ENCODE results near the gene EPHA8. TPM values are rescaled to one million over a fixed set of nuclear protein-coding genes. Genes with fewer than 3 reads are reported as not detected.

EPHA8 gene
- total and polyA plus RNA-seq, 2 of the 13 experiments (the other 11 are each of a cell fraction or from before 2014, with no cell fraction given) = not detected

DNA sequence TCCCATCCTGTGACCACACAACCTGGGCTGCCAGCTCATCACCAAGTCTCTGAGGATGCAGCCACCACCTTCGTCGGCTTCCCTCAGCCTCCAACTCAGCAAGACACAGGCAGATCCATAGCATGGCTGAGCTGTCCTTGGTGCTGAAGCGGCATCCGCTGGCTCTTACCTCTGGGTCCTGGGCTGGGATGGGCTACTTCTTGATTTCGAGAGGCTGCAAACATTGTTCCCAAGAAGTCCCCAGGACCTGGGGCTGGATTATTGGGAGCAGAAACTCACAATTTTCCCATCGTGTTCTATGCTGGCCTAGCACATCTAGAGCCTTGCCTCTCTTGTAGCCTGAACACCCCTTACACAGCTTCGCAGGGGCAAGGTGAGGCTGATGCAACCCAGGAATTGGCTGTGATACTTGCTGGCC is 48.2 kb downstream of the EPHA8 start (continued):
- TF ChIP-seq, protein P1, sequence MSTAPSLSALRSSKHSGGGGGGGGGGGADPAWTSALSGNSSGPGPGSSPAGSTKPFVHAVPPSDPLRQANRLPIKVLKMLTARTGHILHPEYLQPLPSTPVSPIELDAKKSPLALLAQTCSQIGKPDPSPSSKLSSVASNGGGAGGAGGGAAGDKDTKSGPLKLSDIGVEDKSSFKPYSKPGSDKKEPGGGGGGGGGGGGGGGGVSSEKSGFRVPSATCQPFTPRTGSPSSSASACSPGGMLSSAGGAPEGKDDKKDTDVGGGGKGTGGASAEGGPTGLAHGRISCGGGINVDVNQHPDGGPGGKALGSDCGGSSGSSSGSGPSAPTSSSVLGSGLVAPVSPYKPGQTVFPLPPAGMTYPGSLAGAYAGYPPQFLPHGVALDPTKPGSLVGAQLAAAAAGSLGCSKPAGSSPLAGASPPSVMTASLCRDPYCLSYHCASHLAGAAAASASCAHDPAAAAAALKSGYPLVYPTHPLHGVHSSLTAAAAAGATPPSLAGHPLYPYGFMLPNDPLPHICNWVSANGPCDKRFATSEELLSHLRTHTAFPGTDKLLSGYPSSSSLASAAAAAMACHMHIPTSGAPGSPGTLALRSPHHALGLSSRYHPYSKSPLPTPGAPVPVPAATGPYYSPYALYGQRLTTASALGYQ (CRISPR knock-in tag; IDR thresholded peaks at IDR 0.05) = no peak
- TF ChIP-seq SALL2 (CRISPR knock-in tag; IDR thresholded peaks at IDR 0.05) (peak; percentile 24; the same call in 1 of the 2 replicates), HNF4A (CRISPR knock-in tag; IDR thresholded peaks at IDR 0.05) (no peak), ZNF225 (CRISPR knock-in tag; IDR thresholded peaks at IDR 0.05) (no peak), PAX8 (CRISPR knock-in tag; IDR thresholded peaks at IDR 0.05; ENCODE audit: borderline replicate concordance) (no peak), ZSCAN30 (CRISPR knock-in tag; IDR thresholded peaks at IDR 0.05) (no peak), IKZF1 (IDR thresholded peaks at IDR 0.05) (no peak), KLF13 (CRISPR knock-in tag; IDR thresholded peaks at IDR 0.05) (no peak), ZFP90 (CRISPR knock-in tag; IDR thresholded peaks at IDR 0.05; ENCODE audit: borderline replicate concordance) (no peak), TBX2 (CRISPR knock-in tag; IDR thresholded peaks at IDR 0.05; ENCODE audit: borderline replicate concordance) (no peak), ZNF703 (CRISPR knock-in tag; IDR thresholded peaks at IDR 0.05; ENCODE audit: borderline replicate concordance) (no peak), TBP (CRISPR knock-in tag; IDR thresholded peaks at IDR 0.05) (no peak), PHF5A (CRISPR knock-in tag; IDR thresholded peaks at IDR 0.05; ENCODE audit: low read depth, unreplicated experiment) (no peak), ZNF451 (CRISPR knock-in tag; IDR thresholded peaks at IDR 0.05) (no peak)
- TF ChIP-seq, protein P2, sequence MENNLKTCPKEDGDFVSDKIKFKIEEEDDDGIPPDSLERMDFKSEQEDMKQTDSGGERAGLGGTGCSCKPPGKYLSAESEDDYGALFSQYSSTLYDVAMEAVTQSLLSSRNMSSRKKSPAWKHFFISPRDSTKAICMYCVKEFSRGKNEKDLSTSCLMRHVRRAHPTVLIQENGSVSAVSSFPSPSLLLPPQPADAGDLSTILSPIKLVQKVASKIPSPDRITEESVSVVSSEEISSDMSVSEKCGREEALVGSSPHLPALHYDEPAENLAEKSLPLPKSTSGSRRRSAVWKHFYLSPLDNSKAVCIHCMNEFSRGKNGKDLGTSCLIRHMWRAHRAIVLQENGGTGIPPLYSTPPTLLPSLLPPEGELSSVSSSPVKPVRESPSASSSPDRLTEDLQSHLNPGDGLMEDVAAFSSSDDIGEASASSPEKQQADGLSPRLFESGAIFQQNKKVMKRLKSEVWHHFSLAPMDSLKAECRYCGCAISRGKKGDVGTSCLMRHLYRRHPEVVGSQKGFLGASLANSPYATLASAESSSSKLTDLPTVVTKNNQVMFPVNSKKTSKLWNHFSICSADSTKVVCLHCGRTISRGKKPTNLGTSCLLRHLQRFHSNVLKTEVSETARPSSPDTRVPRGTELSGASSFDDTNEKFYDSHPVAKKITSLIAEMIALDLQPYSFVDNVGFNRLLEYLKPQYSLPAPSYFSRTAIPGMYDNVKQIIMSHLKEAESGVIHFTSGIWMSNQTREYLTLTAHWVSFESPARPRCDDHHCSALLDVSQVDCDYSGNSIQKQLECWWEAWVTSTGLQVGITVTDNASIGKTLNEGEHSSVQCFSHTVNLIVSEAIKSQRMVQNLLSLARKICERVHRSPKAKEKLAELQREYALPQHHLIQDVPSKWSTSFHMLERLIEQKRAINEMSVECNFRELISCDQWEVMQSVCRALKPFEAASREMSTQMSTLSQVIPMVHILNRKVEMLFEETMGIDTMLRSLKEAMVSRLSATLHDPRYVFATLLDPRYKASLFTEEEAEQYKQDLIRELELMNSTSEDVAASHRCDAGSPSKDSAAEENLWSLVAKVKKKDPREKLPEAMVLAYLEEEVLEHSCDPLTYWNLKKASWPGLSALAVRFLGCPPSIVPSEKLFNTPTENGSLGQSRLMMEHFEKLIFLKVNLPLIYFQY (CRISPR knock-in tag; IDR thresholded peaks at IDR 0.05; ENCODE audit: borderline replicate concordance) = no peak
- TF ChIP-seq, protein P3, sequence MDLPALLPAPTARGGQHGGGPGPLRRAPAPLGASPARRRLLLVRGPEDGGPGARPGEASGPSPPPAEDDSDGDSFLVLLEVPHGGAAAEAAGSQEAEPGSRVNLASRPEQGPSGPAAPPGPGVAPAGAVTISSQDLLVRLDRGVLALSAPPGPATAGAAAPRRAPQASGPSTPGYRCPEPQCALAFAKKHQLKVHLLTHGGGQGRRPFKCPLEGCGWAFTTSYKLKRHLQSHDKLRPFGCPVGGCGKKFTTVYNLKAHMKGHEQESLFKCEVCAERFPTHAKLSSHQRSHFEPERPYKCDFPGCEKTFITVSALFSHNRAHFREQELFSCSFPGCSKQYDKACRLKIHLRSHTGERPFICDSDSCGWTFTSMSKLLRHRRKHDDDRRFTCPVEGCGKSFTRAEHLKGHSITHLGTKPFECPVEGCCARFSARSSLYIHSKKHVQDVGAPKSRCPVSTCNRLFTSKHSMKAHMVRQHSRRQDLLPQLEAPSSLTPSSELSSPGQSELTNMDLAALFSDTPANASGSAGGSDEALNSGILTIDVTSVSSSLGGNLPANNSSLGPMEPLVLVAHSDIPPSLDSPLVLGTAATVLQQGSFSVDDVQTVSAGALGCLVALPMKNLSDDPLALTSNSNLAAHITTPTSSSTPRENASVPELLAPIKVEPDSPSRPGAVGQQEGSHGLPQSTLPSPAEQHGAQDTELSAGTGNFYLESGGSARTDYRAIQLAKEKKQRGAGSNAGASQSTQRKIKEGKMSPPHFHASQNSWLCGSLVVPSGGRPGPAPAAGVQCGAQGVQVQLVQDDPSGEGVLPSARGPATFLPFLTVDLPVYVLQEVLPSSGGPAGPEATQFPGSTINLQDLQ (CRISPR knock-in tag; IDR thresholded peaks at IDR 0.05) = no peak
- TF ChIP-seq, protein P4, sequence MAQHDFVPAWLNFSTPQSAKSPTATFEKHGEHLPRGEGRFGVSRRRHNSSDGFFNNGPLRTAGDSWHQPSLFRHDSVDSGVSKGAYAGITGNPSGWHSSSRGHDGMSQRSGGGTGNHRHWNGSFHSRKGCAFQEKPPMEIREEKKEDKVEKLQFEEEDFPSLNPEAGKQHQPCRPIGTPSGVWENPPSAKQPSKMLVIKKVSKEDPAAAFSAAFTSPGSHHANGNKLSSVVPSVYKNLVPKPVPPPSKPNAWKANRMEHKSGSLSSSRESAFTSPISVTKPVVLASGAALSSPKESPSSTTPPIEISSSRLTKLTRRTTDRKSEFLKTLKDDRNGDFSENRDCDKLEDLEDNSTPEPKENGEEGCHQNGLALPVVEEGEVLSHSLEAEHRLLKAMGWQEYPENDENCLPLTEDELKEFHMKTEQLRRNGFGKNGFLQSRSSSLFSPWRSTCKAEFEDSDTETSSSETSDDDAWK (CRISPR knock-in tag; IDR thresholded peaks at IDR 0.05) = no peak
- TF ChIP-seq, protein P5, sequence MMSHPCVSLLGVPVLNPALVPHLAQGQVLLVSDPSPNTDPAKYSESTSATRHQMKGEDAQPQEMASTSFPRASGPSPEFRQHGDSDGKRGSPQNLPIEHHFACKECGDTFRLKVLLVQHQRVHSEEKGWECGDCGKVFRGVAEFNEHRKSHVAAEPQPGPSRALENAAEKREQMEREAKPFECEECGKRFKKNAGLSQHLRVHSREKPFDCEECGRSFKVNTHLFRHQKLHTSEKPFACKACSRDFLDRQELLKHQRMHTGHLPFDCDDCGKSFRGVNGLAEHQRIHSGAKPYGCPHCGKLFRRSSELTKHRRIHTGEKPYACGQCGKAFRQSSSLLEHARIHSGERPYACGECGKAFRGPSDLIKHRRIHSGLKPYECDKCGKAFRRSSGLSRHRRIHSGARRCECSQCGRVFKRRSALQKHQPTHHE (CRISPR knock-in tag; IDR thresholded peaks at IDR 0.05; ENCODE audit: borderline replicate concordance) = no peak
